Trophoblast cell (in vitro differentiated cells and primary cell): ENCODE measurements around the gene KLF15.
"Not testable (repeated sequence)": the region's sequence is repeated elsewhere in the genome, so short reads cannot be mapped to it uniquely, and the experiment has no call there.

Experiments
- DNase-seq, 2 donors: peaks; one replicate each; pipeline ENCODE4 v3.0.0-alpha.2; 2016
- H2AFZ ChIP-seq: 2 replicates; pipeline ENCODE4 v1.6.1; 2013; ENCODE audit warnings: low read length, moderate library complexity, mild to moderate bottlenecking; ENCODE audit not compliant: insufficient read depth, poor library complexity
- H2AK5ac ChIP-seq: 2 replicates; pipeline ENCODE4 v1.6.1; 2013; ENCODE audit warnings: mild to moderate bottlenecking, low read length
- H2BK120ac ChIP-seq: 2 replicates; pipeline ENCODE4 v1.6.1; 2013; ENCODE audit warnings: low read length, mild to moderate bottlenecking, moderate library complexity; ENCODE audit not compliant: insufficient read depth, poor library complexity
- H2BK12ac ChIP-seq: 2 replicates; pipeline ENCODE4 v1.6.1; 2013; ENCODE audit warnings: mild to moderate bottlenecking, low read length, moderate library complexity
- H2BK5ac ChIP-seq: 2 replicates; pipeline ENCODE4 v1.6.1; 2013; ENCODE audit warnings: low read length, low read depth, moderate library complexity, mild to moderate bottlenecking; ENCODE audit not compliant: poor library complexity
- H3K14ac ChIP-seq: 2 replicates; pipeline ENCODE4 v1.6.1; 2013; ENCODE audit warnings: mild to moderate bottlenecking, low read length
- H3K18ac ChIP-seq: 2 replicates; pipeline ENCODE4 v1.6.1; 2013; ENCODE audit warnings: mild to moderate bottlenecking, low read length
- H3K23ac ChIP-seq: 2 replicates; pipeline ENCODE4 v1.6.1; 2013; ENCODE audit warnings: low read length
- H3K27ac ChIP-seq: 2 replicates; pipeline ENCODE4 v1.5.1; 2013; ENCODE audit warnings: low read depth, mild to moderate bottlenecking, inconsistent platforms, low read length, moderate library complexity
- H3K27me3 ChIP-seq: 2 replicates; pipeline ENCODE4 v1.6.1; 2013; ENCODE audit warnings: inconsistent platforms, mild to moderate bottlenecking, low read length, moderate library complexity; ENCODE audit not compliant: insufficient read depth
- H3K36me3 ChIP-seq, 2 experiments: 1 replicate in 1 of 2; 2 replicates in 1 of 2; pipeline ENCODE4 v1.6.1; 2013; ENCODE audit warnings: low read length in 2 of 2, mild to moderate bottlenecking in 2 of 2, moderate library complexity in 1 of 2; ENCODE audit not compliant: insufficient read depth in 2 of 2, control insufficient read depth in 1 of 2
- H3K4ac ChIP-seq: 2 replicates; pipeline ENCODE4 v1.6.1; 2013; ENCODE audit warnings: low read depth, mild to moderate bottlenecking, low read length, moderate library complexity
- H3K4me1 ChIP-seq, 2 experiments: 1 replicate in 1 of 2; 2 replicates in 1 of 2; pipeline ENCODE4 v1.6.1; 2013; ENCODE audit warnings: low read length in 2 of 2, mild to moderate bottlenecking in 2 of 2, moderate library complexity in 1 of 2; ENCODE audit not compliant: insufficient read depth in 2 of 2, control insufficient read depth in 1 of 2
- H3K4me2 ChIP-seq: 2 replicates; pipeline ENCODE4 v1.6.1; 2013; ENCODE audit warnings: inconsistent platforms, mild to moderate bottlenecking, low read length, moderate library complexity
- H3K4me3 ChIP-seq: 2 replicates; pipeline ENCODE4 v1.5.1; 2013; ENCODE audit warnings: mild to moderate bottlenecking, low read depth, low read length, inconsistent platforms
- H3K79me1 ChIP-seq: one replicate; pipeline ENCODE4 v1.6.1; 2013; ENCODE audit warnings: low read length
- H3K79me2 ChIP-seq: 2 replicates; pipeline ENCODE4 v1.6.1; 2013; ENCODE audit warnings: low read length, mild to moderate bottlenecking; ENCODE audit not compliant: control insufficient read depth, insufficient read depth, poor library complexity
- H3K9ac ChIP-seq: 2 replicates; pipeline ENCODE4 v1.6.1; 2013; ENCODE audit warnings: mild to moderate bottlenecking, low read length
- H3K9me3 ChIP-seq: 2 replicates; pipeline ENCODE4 v1.6.1; 2013; ENCODE audit warnings: low read depth, mild to moderate bottlenecking, control low read depth, inconsistent platforms, low read length; ENCODE audit not compliant: insufficient read depth
- H4K12ac ChIP-seq: 2 replicates; pipeline ENCODE4 v1.6.1; 2013; ENCODE audit warnings: low read depth, mild to moderate bottlenecking, low read length, moderate library complexity
- H4K8ac ChIP-seq: 2 replicates; pipeline ENCODE4 v1.6.1; 2013; ENCODE audit warnings: low read depth, mild to moderate bottlenecking, low read length, moderate library complexity
- H4K91ac ChIP-seq: one replicate; pipeline ENCODE4 v1.6.1; 2013; ENCODE audit warnings: low read depth, mild to moderate bottlenecking, low read length, moderate library complexity
- WGBS: extraction: QIAGEN DNeasy Blood & Tissue Kit; methylation state at CpG from one replicate; pipeline ENCODE4 v1.1.7; 2013; ENCODE audit warnings: missing lambda C conversion rate; ENCODE audit not compliant: insufficient read length, insufficient coverage; ENCODE audit errors: extremely low coverage; 5-methylcytosine and 5-hydroxymethylcytosine counted together

KLF15 gene

DNA sequence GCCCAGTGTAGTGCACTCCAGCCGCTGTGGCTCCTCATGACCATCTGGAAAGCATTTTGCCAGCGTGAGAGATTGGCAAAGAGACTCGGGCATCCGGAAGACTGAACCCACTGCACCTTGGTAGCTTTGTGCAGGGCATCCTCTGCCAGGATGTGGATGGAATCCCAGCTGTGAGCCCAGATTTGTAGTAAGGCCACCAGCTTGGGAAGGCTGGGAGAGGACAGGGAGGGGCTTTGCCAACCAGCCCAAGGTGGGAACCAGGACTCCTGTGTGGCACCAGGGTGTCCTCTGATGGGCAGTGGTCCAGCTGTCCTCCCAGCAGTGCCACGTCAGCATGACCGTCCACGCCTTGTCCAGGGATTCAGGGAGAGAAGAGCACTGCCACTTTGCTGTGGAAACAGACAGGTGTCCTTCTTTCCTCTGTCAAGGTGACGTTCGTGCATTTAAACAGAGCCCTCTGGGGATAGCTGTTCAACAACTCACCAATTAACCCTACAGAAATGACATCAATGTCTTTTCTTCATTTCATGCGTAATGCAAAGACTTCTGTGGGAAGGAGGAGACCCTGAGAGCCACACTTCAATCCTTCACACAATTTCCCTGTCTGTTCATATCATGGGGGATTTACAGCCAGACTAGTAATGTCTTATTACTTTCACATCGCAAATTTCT, 19.1 kb downstream of the KLF15 start:
- Histone ChIP-seq H3K18ac (no peak overlapping the region), H3K9ac (no peak overlapping the region), H4K12ac (no peak overlapping the region), H2BK5ac (no peak overlapping the region), H3K9me3 (no peaks in the 10 kb centered on the region), H3K79me1 (no peaks in the 10 kb centered on the region), H3K4me3 (no peak overlapping the region), H2AFZ (no peak overlapping the region), H3K79me2 (no peaks in the 10 kb centered on the region), H4K91ac (no peak overlapping the region), H2BK12ac (no peak overlapping the region), H2AK5ac (no peak overlapping the region), H3K4me2 (no peak overlapping the region), H3K4ac (no peak overlapping the region), H3K14ac (no peak overlapping the region), H3K27ac (no peak overlapping the region), H3K23ac (no peak overlapping the region), H4K8ac (no peak overlapping the region), H3K27me3 (no peaks in the 10 kb centered on the region), H3K36me3 (no peaks in the 10 kb centered on the region), H3K4me1 (no peaks in the 10 kb centered on the region), H2BK120ac (no peak overlapping the region)
- no peak for DNase-seq
- no CpG with 5 or more reads among the region's 11 CpGs for WGBS

- not testable (repeated sequence) for DNase-seq, H2BK12ac ChIP-seq, H3K27ac ChIP-seq, H3K14ac ChIP-seq, H3K4me2 ChIP-seq, H2AK5ac ChIP-seq, H3K4me3 ChIP-seq, H3K36me3 ChIP-seq, H2AFZ ChIP-seq, H2BK5ac ChIP-seq, H3K9ac ChIP-seq, H3K27me3 ChIP-seq, H4K8ac ChIP-seq, H3K9me3 ChIP-seq, H3K79me2 ChIP-seq, H2BK120ac ChIP-seq, H3K4ac ChIP-seq, H3K18ac ChIP-seq, H4K12ac ChIP-seq, H3K79me1 ChIP-seq, H3K23ac ChIP-seq, H3K4me1 ChIP-seq, H4K91ac ChIP-seq
- no CpG with 5 or more reads among the region's 15 CpGs for WGBS
Observed at GRCh38 chr3:126331812-126332336, 25.3 kb downstream of the KLF15 start.

GRCh38 chr3:126329927-126330725, 27.1 kb downstream of the KLF15 start:
- no peak overlapping the region for H4K12ac ChIP-seq
- H3K9me3 ChIP-seq: peaks cover 8% of the 10 kb centered on the region
- H3K36me3 ChIP-seq: no peaks in the 10 kb centered on the region
- no peak overlapping the region for H2BK12ac ChIP-seq
- H4K91ac ChIP-seq: no peak overlapping the region
- H2AK5ac ChIP-seq: no peak overlapping the region
- no peak overlapping the region for H4K8ac ChIP-seq
- no peaks in the 10 kb centered on the region for H3K4me1 ChIP-seq
- no peak overlapping the region for H3K18ac ChIP-seq
- DNase-seq: no peak
- no peaks in the 10 kb centered on the region for H3K27me3 ChIP-seq
- H2BK120ac ChIP-seq: no peak overlapping the region
- H2BK5ac ChIP-seq: no peak overlapping the region
- no peak overlapping the region for H3K27ac ChIP-seq
- H3K79me1 ChIP-seq: no peaks in the 10 kb centered on the region
- no peak overlapping the region for H2AFZ ChIP-seq
- H3K9ac ChIP-seq: peak overlapping the region; percentile 12
- no peak overlapping the region for H3K14ac ChIP-seq
- no peaks in the 10 kb centered on the region for H3K79me2 ChIP-seq
- H3K23ac ChIP-seq: no peak overlapping the region
- no CpG with 5 or more reads among the region's 7 CpGs for WGBS
- no peak overlapping the region for H3K4me2 ChIP-seq
- H3K4ac ChIP-seq: no peak overlapping the region
- H3K4me3 ChIP-seq: peak overlapping the region; percentile 49

DNA sequence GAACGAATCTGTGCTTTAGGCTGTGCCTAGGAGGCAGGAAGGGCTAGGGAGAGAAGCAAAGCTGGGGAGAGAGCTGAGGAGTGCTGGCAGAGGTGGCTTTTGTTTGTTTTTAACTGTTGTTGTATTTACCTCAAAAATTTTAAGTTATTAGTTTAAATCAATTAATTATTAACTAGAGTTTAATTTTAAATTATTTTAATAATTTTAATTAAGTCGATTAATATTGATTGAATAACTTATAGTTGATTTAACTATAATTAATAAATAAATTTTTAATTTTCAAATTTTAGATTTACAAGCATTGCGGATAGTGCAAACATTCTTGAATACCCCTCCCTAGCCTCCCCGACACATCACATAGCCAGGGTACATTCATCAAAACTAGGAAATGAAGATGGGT, 30.6 kb downstream of the KLF15 start:
- H3K9ac ChIP-seq: no peak overlapping the region
- H3K14ac ChIP-seq: no peak overlapping the region
- H3K27ac ChIP-seq: no peak overlapping the region
- WGBS: no CpG with 5 or more reads among the region's 4 CpGs
- H2BK5ac ChIP-seq: no peak overlapping the region
- no peaks in the 10 kb centered on the region for H3K4me1 ChIP-seq
- H3K36me3 ChIP-seq: no peaks in the 10 kb centered on the region
- no peak overlapping the region for H4K12ac ChIP-seq
- no peaks in the 10 kb centered on the region for H3K79me1 ChIP-seq
- no peak overlapping the region for H2BK12ac ChIP-seq
- H2BK120ac ChIP-seq: no peak overlapping the region
- no peak overlapping the region for H4K91ac ChIP-seq
- H3K4me3 ChIP-seq: no peak overlapping the region
- no peak overlapping the region for H3K23ac ChIP-seq
- no peak overlapping the region for H2AFZ ChIP-seq
- no peak overlapping the region for H3K4ac ChIP-seq
- DNase-seq: no peak
- no peak overlapping the region for H3K4me2 ChIP-seq
- no peaks in the 10 kb centered on the region for H3K27me3 ChIP-seq
- H4K8ac ChIP-seq: no peak overlapping the region
- H3K18ac ChIP-seq: no peak overlapping the region
- H3K9me3 ChIP-seq: peaks cover 8% of the 10 kb centered on the region
- H3K79me2 ChIP-seq: no peaks in the 10 kb centered on the region
- H2AK5ac ChIP-seq: no peak overlapping the region
